Heart right ventricle (tissue), 16 donors: ENCODE results near the gene KIAA0753. TPM values are rescaled to one million over a fixed set of nuclear protein-coding genes. Genes with fewer than 3 reads are reported as not detected.

ENCODE experiments used
- ATAC-seq, 8 donors: fragments of 200-7000 bp; cut with Tn5 transposase; one replicate each; pipeline ENCODE4 v1.9.1; 2020; ENCODE audit warnings: mild to moderate bottlenecking in 8 of 8, moderate library complexity in 8 of 8, moderate number of reproducible peaks in 1 of 8
- DNase-seq, 2 donors: peaks; one replicate each; pipeline ENCODE4 v3.0.0-alpha.2; 2020
- H3K27ac ChIP-seq, 10 donors: fragments of 200-600 bp; sonication (generic) in 2 of 10; one replicate each; pipeline versions ENCODE4 v1.5.0 to v1.8.0; 2020 to 2022; ENCODE audit warnings: mild to moderate bottlenecking in 3 of 10
- H3K27me3 ChIP-seq, 7 donors: fragments of 200-600 bp; one replicate each; pipeline ENCODE4 v1.8.0; 2021 to 2022; ENCODE audit warnings: mild to moderate bottlenecking in 2 of 7
- H3K36me3 ChIP-seq, 9 donors: fragments of 200-600 bp; sonication (generic) in 1 of 9; one replicate each; pipeline versions ENCODE4 v1.5.0 to v1.8.0; 2020 to 2022; ENCODE audit warnings: mild to moderate bottlenecking in 2 of 9
- H3K4me1 ChIP-seq, 9 donors: fragments of 200-600 bp; sonication (generic) in 1 of 9; one replicate each; pipeline versions ENCODE4 v1.5.0 to v1.8.0; 2020 to 2022; ENCODE audit warnings: mild to moderate bottlenecking in 4 of 9
- H3K4me3 ChIP-seq, 10 donors: fragments of 200-600 bp; sonication (generic) in 2 of 10; one replicate each; pipeline versions ENCODE4 v1.5.0 to v1.8.0; 2020 to 2022; ENCODE audit warnings: mild to moderate bottlenecking in 7 of 10, moderate library complexity in 2 of 10
- H3K9me3 ChIP-seq, 11 donors: fragments of 200-600 bp in 10 of 11; sonication (generic) in 2 of 11; one replicate each; pipeline versions ENCODE4 v1.5.0 to v1.8.0; 2013 to 2022; ENCODE audit warnings: mild to moderate bottlenecking in 2 of 11, control low read depth in 1 of 11, moderate library complexity in 1 of 11
- CTCF ChIP-seq, 9 donors: fragments of 200-600 bp; sonication (generic) in 2 of 9; IDR thresholded peaks; one replicate each; pipeline versions ENCODE4 v1.5.0 to v1.8.0; 2021 to 2022; ENCODE audit warnings: antibody characterized with exemption in 9 of 9, mild to moderate bottlenecking in 5 of 9, moderate library complexity in 1 of 9
- WGBS, 2 donors: extraction: QIAGEN DNeasy Blood & Tissue Kit; methylation state at CpG; one replicate each; pipeline ENCODE4 v1.1.7; 2013; ENCODE audit warnings: inconsistent platforms in 1 of 2; 5-methylcytosine and 5-hydroxymethylcytosine counted together
- intact Hi-C, 10 donors: fragments of 100-400 bp; cut with DNase I; formaldehyde crosslinking; loops; one replicate each; pipeline versions ENCODE4 v1.11.1 to v1.14.2; 2022
- polyA plus RNA-seq, 2 donors: library from polyadenylated mRNA; stranded (reverse); fragments of 200-250 nt; gene quantifications; one replicate each; pipeline ENCODE4 v1.2.3, GENCODE V29; 2013
- total RNA-seq, 10 donors: library from RNA; stranded (reverse); fragmentation: NEBNext Ultra II Directional in 3 of 10; extraction: Animal tissue kit (Norgen Biotek cat#: 25700) in 3 of 10; gene quantifications; one replicate each; pipeline versions ENCODE4 v1.2.1 to v1.2.4, GENCODE V29; 2021 to 2023
- donor health status: Arrhythmogenic right ventricular cardiomyopathy.
- donor health status: ischemic (EF 13 %, LVEDD 7.1; RV severe dilation, severe dysfunction).
- donor health status: healthy with polysubstance abuse.
- donor health status: DM: no; HTN: yes; CAD: no.
- donor health status: DM: no; HTN: no; CAD: no.
- donor health status: ischemic (EF 25% LVEDD 6.9; RV normal size, moderate dysfunction).
- donor health status: ischemic (EF 25% LVEDD 5.7; RV mildly dilated, moderate dysfunction).
- donor health status: healthy.
- donor health status: DM: yes; HTN: yes; CAD: no.
- donor health status: Ischemic cardiomyopathy.
- donor health status: ischemic (EF 35%, LVEDD 5.7; RV mildly dilated, moderate dysfunction).
- donor health status: nonischemic (EF 11% LVEDD 7.7; RV severe dilation, severe dysfunction).
- donor health status: DM: yes; HTN: yes; CAD: no.
- donor health status: PGD.
- donor health status: ischemic (EF 29% LVEDD 5.4; RV normal size, mild dysfunction).
- donor health status: nonischemic (EF 23%, LVEDD 6.1; RV moderate dilation, normal function).

The KIAA0753 gene
- total and polyA plus RNA-seq, 12 donors, result 2.4 to 9.9 (median 5.5) TPM

DNA sequence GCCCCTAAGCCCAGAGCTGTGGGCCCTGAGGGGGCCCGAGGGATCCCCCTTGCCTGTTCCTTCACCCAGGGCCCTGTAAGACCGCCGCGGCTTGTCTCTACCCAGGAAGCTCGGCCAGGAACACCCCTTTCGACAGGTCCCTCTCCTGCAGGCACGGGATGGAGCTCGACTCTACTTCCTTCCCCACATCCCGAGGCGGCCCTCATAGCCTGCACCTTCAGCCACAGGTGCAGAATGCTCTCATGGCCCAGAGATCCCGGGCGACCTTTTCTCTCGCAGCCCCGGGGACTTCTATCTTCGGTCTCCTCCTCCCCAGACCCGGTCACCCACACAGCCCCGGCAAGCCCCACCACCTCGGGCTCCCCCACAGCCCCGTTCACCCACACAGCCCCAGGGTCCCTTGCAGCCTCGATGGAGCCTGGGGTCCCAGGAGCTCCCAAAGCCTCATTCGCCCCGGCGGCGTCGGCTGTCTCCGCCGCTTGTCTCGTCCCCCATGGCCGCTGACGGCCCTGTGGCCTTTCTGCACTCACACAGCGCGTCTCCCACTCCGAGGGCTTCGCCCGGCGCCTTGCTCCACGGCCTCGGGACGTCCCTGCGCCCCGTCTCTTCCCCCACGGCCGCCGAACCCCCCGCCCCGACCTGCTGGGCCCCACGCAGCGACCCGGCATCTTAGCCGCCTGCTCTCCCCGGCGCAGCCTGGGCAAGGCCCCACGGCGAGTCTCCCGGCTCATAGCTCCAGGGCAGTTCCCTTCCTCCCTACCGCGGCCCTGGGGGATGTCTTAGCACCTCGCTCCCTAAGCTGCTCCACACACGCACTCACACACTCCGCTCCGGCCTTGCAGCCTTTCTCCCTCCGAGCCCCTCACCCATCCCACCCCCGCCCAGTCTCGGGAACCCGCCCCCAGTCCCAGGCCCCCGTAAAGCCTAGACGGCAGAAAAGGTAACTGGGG is 650 bp downstream of the KIAA0753 start:
- Histone ChIP-seq H3K4me1 (peaks cover 6 to 32% (median 28%) of the 10 kb centered on the region in 9 donors), H3K27me3 (no peaks in the 10 kb centered on the region), H3K27ac (peak overlapping the region; percentile 74 to 95 (median 88)), H3K36me3 (peaks cover 0 to 33% (median 11%) of the 10 kb centered on the region in 9 donors), H3K9me3 (no peaks in the 10 kb centered on the region), H3K4me3 (peak overlapping the region; percentile 75 to 98 (median 86))
- ATAC-seq (peak; percentile 39 to 65 (median 43)), DNase-seq (peak; percentile 21 to 32)
- 1% methylated on average over 67 of the region's 67 CpGs for WGBS, 2 donors
- TF ChIP-seq CTCF (IDR thresholded peaks at IDR 0.05), result no peak
- intact Hi-C loops, result loop anchor here in 2 of 10 donors (10.0 kb wide), 1 partner anchor 165 kb away; no protein-coding TSS in a partner anchor

- 54 to 60% methylated on average over 15 of the region's 15 CpGs for WGBS, 2 donors
- peak overlapping the region in 2 of 10 donors; percentile 87 to 91 for H3K27ac ChIP-seq
Observed at GRCh38 chr17:6639014-6639585, 1.4 kb downstream of the KIAA0753 start.

DNA sequence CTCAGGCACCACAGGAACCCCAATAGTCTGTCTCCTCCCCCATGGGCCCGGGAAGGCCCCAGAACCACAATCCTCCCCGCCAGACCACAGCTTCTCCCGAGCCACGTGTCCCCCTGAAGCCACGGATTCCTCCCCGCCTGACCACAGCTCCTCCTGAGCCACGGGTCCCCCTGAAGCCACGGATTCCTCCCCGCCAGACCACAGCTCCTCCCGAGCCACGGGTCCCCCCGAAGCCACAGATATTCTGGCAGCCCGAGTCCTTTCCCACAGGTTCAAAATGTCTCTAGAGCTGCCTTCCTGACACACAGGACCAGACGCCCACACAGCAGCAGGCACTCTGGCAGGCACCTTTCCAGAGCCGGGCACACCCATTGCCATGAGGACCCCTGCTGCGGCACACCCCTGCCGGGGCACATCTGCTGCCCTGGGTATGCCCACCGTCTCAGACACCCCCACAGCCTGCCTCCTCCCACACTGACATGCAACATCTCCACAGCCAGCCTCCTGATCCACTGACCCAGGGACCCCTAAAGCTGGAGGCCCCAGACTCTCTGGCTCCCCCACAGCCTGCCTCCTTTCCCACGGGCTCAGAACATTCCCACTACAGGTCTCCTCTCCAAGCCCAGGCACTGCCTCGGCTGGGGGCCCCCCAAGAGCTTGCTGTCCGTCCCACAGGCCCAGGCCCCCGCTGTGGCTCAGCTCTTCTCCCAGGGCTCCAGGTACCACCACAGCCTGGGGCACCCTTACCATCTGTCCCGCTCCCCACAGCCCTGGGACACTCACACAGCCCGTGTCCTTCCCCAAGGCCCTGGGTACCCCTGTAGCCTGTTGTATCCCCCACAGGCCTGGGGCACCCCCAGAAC is 2.2 kb downstream of the KIAA0753 start:
- Histone ChIP-seq H3K27me3 (no peaks in the 10 kb centered on the region), H3K9me3 (no peaks in the 10 kb centered on the region), H3K4me3 (peak overlapping the region in 1 of 10 donors; percentile 92), H3K27ac (no peak overlapping the region), H3K4me1 (peaks cover 6 to 32% (median 28%) of the 10 kb centered on the region in 9 donors), H3K36me3 (peaks cover 0 to 33% (median 14%) of the 10 kb centered on the region in 9 donors)
- no peak for DNase-seq
- TF ChIP-seq CTCF (IDR thresholded peaks at IDR 0.05), result no peak
- no peak for ATAC-seq
- intact Hi-C loops, result no loop called here
- 83 to 87% methylated on average over 24 of the region's 24 CpGs for WGBS, 2 donors

More at GRCh38 chr17:6639014-6639585, 1.4 kb downstream of the KIAA0753 start:
- peaks cover 6 to 32% (median 28%) of the 10 kb centered on the region in 9 donors for H3K4me1 ChIP-seq
- DNase-seq (no peak), ATAC-seq (no peak)
- peaks cover 0 to 33% (median 12%) of the 10 kb centered on the region in 9 donors for H3K36me3 ChIP-seq
- intact Hi-C loops, result no loop called here
- no peak for TF ChIP-seq CTCF (IDR thresholded peaks at IDR 0.05)
- H3K27me3 ChIP-seq, result no peaks in the 10 kb centered on the region
- H3K9me3 ChIP-seq, result no peaks in the 10 kb centered on the region
- H3K4me3 ChIP-seq, result peak overlapping the region; percentile 75 to 98 (median 86)

- H3K9me3 ChIP-seq, result no peaks in the 10 kb centered on the region
- no peak for TF ChIP-seq CTCF (IDR thresholded peaks at IDR 0.05)
- WGBS, 2 donors, result 89 to 94% methylated on average over 6 of the region's 6 CpGs
- intact Hi-C loops, result no loop called here
- peaks cover 6 to 35% (median 28%) of the 10 kb centered on the region in 9 donors for H3K4me1 ChIP-seq
- H3K27ac ChIP-seq, result no peak overlapping the region
- H3K27me3 ChIP-seq, result no peaks in the 10 kb centered on the region
- H3K4me3 ChIP-seq, result no peak overlapping the region
- H3K36me3 ChIP-seq, result peaks cover 0 to 33% (median 22%) of the 10 kb centered on the region in 9 donors
- DNase-seq, result no peak
- no peak for ATAC-seq
Observed at GRCh38 chr17:6637458-6637840, 3.1 kb downstream of the KIAA0753 start.
